HUES48 (cell line): ENCODE measurements around the gene BCAR3.

Experiments used
- H3K27ac ChIP-seq: one replicate; pipeline ENCODE4 v1.7.0; 2013; ENCODE audit warnings: low read depth, low read length, inconsistent platforms
- H3K27me3 ChIP-seq: 2 replicates; pipeline ENCODE4 v1.6.1; 2013; ENCODE audit warnings: mild to moderate bottlenecking, low read length; ENCODE audit not compliant: control insufficient read depth, insufficient read depth
- H3K36me3 ChIP-seq: 2 replicates; pipeline ENCODE4 v1.6.1; 2013; ENCODE audit warnings: low read length; ENCODE audit not compliant: control insufficient read depth, insufficient read depth
- H3K4me1 ChIP-seq: 2 replicates; pipeline ENCODE4 v1.6.1; 2013; ENCODE audit warnings: mild to moderate bottlenecking, low read length; ENCODE audit not compliant: control insufficient read depth, insufficient read depth
- H3K4me3 ChIP-seq: 2 replicates; pipeline ENCODE4 v1.5.1; 2013; ENCODE audit warnings: mild to moderate bottlenecking, low read depth, low read length
- H3K9ac ChIP-seq: 2 replicates; pipeline ENCODE4 v1.6.1; 2013; ENCODE audit warnings: mild to moderate bottlenecking, low read depth, low read length, moderate library complexity
- H3K9me3 ChIP-seq: 2 replicates; pipeline ENCODE4 v1.6.1; 2013; ENCODE audit warnings: low read length; ENCODE audit not compliant: control insufficient read depth, insufficient read depth

BCAR3 gene

DNA sequence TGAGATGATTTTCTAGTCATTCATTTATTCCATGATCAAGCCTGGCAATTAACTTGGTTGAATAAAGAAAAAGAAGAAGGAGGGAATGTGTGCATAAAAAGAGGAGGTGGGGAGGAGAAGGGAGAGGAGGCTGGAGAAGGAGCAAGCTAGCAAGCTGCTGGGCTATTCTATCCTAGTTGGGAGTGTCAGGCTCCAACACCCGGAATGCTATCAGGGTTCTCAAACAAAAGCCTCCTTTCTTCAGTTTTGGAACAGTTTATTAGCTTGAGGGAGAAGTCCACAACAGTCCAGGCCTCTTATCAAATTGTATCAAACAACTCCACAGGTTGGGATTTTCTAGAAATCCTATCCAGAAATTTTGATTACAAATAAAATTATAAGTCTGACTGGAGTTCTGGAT, 80.0 kb downstream of the BCAR3 start:
- Histone ChIP-seq H3K4me3 (no peak overlapping the region), H3K27ac (no peak overlapping the region), H3K9ac (no peak overlapping the region), H3K27me3 (no peaks in the 10 kb centered on the region), H3K9me3 (no peaks in the 10 kb centered on the region), H3K4me1 (peaks cover 10% of the 10 kb centered on the region; the same call in 1 of the 2 replicates), H3K36me3 (no peaks in the 10 kb centered on the region)

DNA sequence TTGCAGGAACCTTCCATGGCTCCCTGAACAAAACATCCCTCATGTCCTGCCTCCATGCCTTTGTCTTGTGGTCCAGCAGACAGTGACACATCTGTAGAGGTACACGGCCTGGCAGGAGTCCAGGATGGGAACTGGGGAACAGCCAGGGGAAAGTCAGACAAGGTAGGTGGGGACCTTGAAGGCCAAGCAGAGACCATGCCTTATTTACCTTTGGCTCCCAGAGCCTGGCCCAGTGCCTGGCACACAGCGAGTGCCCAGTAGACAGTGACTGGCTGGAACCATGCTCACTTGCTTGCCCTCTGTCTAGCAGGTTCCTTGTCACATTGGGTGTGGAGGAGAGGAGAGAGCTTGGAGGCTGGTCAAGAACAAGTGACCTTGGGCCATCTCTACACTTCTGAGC, 81.0 kb downstream of the BCAR3 start:
- H3K36me3 ChIP-seq, result no peaks in the 10 kb centered on the region
- H3K27ac ChIP-seq, result no peak overlapping the region
- peaks cover 18% of the 10 kb centered on the region for H3K4me1 ChIP-seq

DNA sequence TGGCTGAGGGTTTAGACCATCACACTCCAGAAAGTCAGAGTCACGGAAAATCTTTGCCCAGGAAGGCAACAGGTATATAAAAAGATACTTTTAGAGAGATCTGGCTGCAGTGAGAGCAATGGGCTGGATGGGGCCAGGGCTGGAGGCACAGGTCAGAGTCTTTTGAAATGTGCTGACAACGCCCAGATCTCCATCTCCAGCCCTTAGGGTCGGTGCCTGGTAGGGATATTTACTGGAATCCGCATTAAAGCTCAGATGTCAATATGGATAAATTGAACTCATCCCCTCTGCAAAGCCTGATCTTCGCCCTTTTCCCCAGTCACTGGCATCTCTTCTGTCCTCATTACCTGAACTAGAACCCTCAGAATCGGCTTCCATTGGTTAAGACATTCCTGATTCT, 82.2 kb downstream of the BCAR3 start:
- no peak overlapping the region for H3K4me3 ChIP-seq
- H3K36me3 ChIP-seq, result no peaks in the 10 kb centered on the region
- no peaks in the 10 kb centered on the region for H3K9me3 ChIP-seq
- no peak overlapping the region for H3K9ac ChIP-seq
- H3K27me3 ChIP-seq, result no peaks in the 10 kb centered on the region
- H3K4me1 ChIP-seq, result peaks cover 30% of the 10 kb centered on the region
- H3K27ac ChIP-seq, result no peak overlapping the region

More for the DNA sequence above, 81.0 kb downstream of the BCAR3 start:
- Histone ChIP-seq H3K27me3 (no peaks in the 10 kb centered on the region), H3K4me3 (no peak overlapping the region), H3K9ac (no peak overlapping the region), H3K9me3 (no peaks in the 10 kb centered on the region)

DNA sequence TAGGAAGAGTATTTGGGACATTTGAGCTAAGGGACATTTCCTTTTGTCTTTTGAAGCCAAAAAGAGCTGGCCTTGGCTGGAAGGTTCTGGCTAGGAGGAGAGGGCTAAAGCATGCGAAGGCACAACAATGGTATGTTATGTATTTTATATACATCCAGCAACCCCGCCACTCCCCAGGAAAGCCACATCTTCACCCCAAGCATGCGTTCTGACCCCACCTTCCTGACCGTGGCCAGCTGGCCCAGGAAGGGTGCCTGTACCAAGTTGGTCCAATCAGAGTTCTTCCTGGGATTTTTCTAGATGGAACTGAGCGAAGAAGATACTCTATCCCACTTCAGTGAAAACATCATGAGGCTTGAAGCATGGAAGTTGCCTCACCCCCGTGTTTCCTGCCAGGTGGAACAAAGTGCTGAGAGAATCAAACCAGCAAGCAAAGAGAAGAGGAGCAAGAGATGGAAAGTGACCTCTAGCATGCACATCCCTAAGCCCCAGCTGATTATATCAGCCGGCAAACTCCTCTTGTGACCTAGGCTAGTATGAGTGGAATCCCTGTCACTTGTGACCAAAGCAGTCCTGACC, 82.7 kb downstream of the BCAR3 start:
- Histone ChIP-seq H3K4me3 (no peak overlapping the region), H3K4me1 (peaks cover 35% of the 10 kb centered on the region), H3K27me3 (no peaks in the 10 kb centered on the region), H3K9me3 (no peaks in the 10 kb centered on the region), H3K36me3 (no peaks in the 10 kb centered on the region), H3K27ac (no peak overlapping the region), H3K9ac (no peak overlapping the region)

DNA sequence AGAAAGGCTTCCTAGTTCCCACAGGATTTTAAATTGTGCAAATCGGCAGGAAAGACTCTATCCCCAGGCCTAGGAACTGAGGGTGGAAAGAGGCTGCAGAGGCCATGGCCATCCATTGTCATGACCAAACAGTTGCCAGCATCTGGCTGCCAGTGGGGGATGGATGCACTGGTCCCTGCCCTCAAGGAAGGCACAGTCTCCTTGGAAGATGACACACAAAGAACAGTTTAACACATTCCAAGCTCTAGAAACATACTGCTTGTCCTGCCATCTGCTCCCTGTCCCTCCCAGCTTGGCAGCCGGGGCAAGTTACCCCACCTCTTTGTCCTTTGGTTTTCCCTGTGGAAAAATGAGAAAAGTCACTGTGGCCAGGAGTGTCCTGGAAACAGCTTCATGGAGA, 83.2 kb downstream of the BCAR3 start:
- Histone ChIP-seq H3K9me3 (no peaks in the 10 kb centered on the region), H3K9ac (no peak overlapping the region), H3K36me3 (no peaks in the 10 kb centered on the region), H3K27me3 (no peaks in the 10 kb centered on the region), H3K27ac (no peak overlapping the region), H3K4me1 (peaks cover 40% of the 10 kb centered on the region), H3K4me3 (no peak overlapping the region)

DNA sequence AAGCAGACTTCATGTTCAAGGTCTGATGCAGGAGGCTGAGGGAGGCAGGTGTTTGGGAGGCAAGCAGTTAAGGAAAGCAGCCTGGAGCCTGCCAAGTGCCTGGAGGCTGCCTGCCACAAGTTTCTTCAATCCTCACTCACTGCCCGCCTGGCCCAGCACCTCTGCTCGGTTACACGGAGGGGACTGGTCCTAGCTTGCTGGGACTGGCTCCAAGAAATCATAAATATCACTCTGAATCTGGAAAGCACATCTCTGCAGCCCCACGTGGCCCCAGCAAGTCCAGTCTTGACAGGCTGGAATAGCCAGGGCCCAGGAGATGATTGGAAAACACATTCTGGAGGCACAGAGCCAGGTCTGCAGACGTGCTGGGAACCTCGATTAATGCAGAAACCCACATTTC, 83.9 kb downstream of the BCAR3 start:
- no peak overlapping the region for H3K9ac ChIP-seq
- H3K27ac ChIP-seq, result no peak overlapping the region
- no peaks in the 10 kb centered on the region for H3K27me3 ChIP-seq
- H3K36me3 ChIP-seq, result no peaks in the 10 kb centered on the region
- H3K9me3 ChIP-seq, result no peaks in the 10 kb centered on the region
- no peak overlapping the region for H3K4me3 ChIP-seq
- peaks cover 40% of the 10 kb centered on the region for H3K4me1 ChIP-seq

DNA sequence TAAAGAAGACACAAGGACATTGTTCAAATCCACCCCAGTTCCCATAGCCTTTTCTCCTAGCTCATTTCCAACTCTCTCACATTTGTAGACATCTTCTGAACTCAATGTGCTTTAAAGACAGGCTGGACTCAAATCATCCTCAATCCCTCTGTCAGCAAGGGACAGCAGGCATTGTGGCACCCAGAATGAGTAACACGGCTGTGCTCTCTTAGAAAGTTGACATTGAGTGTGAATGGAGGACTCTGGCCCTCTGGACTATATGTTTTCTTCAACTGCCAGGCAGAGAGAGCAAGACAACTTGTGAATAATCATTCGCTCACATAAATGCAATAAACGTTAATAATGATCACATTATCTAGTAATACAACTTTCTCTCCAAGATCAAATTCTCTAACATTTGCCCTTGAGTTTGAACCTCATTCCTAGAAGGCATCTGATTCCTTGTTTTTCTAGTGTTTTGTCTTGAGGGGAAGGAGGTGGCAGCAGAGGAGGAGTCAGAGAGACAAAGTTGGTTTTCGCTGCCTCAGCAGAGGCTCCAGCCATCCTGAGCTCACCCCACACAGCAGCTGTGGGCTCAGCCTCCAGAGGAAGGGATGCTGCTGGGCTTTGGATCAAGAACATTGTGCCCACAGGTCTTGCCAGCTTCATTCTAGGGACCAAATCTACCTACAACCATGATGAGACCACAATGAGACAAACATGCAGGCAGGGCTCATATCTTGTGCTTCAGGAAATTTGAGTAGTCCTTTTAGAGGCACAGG, 85.1 kb downstream of the BCAR3 start:
- Histone ChIP-seq H3K4me3 (no peak overlapping the region), H3K27ac (no peak overlapping the region), H3K27me3 (no peaks in the 10 kb centered on the region), H3K4me1 (peaks cover 40% of the 10 kb centered on the region), H3K9me3 (no peaks in the 10 kb centered on the region), H3K36me3 (no peaks in the 10 kb centered on the region), H3K9ac (no peak overlapping the region)

DNA sequence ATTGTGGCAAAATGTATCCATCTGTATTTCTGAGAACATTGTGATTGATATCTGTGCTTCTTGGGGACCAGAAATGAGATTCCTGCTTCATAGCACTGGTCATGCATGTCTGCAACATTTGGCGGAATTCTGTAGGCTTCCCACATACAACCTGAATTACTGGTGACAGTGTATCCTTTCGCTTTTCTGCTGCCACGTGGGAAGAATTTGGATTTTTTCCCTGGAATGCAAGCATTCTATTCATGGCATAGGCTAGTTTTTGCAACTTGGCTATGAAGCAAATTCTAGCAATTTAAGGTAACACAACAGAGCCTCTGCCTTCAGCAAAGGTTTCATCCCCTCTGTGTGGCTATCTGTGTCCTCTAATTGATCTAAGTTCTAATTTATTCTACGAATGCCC, 85.9 kb downstream of the BCAR3 start:
- no peak overlapping the region for H3K9ac ChIP-seq
- H3K36me3 ChIP-seq, result 0 out of 2 replicates have a peak, but pooled peaks cover under 1% of the 10 kb centered on the region

DNA sequence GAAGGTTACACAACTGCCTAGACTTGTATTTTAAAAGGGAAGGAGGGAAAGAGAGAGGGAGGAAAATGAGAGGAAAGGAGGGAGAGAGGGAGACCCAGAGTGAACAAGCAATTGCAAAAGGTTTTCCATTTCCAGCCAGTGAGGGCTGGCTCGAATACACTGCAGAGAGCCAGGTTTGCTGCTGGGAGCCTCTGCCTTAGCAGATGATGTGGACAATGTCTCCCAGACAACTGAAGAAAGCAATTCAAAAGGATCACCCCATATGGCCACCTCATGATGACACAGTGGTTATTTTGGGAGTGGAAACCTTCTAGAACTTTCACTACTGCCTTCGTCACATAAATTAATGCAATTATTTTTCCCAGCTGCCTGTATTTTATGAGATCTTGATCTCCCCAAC, 86.4 kb downstream of the BCAR3 start:
- Histone ChIP-seq H3K4me1 (peaks cover 40% of the 10 kb centered on the region), H3K36me3 (0 out of 2 replicates have a peak, but pooled peaks cover 2% of the 10 kb centered on the region), H3K9ac (no peak overlapping the region), H3K9me3 (no peaks in the 10 kb centered on the region), H3K27ac (no peak overlapping the region), H3K27me3 (no peaks in the 10 kb centered on the region), H3K4me3 (no peak overlapping the region)

More for the DNA sequence above, 85.9 kb downstream of the BCAR3 start:
- no peaks in the 10 kb centered on the region for H3K9me3 ChIP-seq
- H3K4me3 ChIP-seq, result no peak overlapping the region
- H3K27ac ChIP-seq, result no peak overlapping the region
- peaks cover 40% of the 10 kb centered on the region for H3K4me1 ChIP-seq
- no peaks in the 10 kb centered on the region for H3K27me3 ChIP-seq

DNA sequence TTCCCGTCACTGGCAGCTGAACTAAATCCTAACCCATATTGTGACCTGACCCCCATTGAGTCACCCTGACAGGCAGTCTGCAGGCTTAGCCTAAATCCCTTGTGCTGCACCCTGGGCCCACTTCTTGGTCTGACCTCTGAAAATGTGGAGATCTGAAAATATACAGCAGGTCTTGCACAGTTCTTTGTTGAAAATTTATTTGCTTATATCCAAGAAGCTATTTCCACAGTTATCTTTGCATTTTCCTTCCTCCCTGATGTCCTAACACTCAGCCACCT, 87.1 kb downstream of the BCAR3 start:
- H3K36me3 ChIP-seq, result 0 out of 2 replicates have a peak, but pooled peaks cover 2% of the 10 kb centered on the region
- H3K9me3 ChIP-seq, result no peaks in the 10 kb centered on the region
- H3K27me3 ChIP-seq, result no peaks in the 10 kb centered on the region
- H3K4me3 ChIP-seq, result no peak overlapping the region
- H3K9ac ChIP-seq, result no peak overlapping the region
- peak overlapping the region; percentile 2 for H3K27ac ChIP-seq
- H3K4me1 ChIP-seq, result peaks cover 40% of the 10 kb centered on the region

DNA sequence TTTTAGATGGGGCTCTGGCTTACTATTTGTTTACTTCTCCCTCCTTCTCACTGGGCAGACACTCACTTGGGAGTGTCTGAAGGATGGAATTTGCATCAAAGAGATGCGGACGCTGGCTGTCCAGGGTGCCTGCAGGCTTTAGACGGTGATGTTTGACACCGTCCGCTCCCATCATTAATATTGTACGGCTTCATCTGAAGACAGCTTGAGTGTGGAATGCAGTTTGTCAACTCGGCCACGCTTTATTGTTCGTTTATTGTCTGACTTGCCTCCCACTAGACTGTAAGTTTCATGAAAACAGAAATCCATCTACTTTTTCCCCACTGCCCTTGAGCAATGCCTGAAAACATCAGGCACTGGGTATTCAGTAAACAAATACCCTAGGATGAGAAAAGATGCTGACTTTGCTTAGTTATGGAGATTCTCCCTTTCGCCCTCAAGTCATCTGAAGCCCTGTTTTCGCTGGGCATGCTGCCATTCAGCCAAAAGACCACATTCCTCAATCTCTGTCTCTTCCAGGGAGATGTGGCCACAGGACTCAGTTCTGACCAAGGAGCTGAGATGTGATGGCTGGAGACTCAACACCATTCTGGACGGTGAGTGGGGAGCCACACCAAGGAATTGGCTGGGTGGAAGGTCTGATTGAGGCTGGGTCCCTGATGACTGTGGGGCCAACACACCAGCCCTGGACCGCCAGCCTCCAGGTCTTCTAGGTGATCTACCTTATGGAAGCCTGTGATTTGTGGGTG, 87.6 kb downstream of the BCAR3 start:
- H3K27me3 ChIP-seq, result no peaks in the 10 kb centered on the region
- peak overlapping the region; percentile 2 for H3K27ac ChIP-seq
- H3K36me3 ChIP-seq, result peaks cover 6% of the 10 kb centered on the region; the same call in 1 of the 2 replicates
- no peak overlapping the region for H3K9ac ChIP-seq
- H3K4me1 ChIP-seq, result peaks cover 40% of the 10 kb centered on the region
- H3K4me3 ChIP-seq, result 0 out of 2 replicates have a peak overlapping the region, but pooled peaks have one; percentile 16
- no peaks in the 10 kb centered on the region for H3K9me3 ChIP-seq
